CD4-positive, alpha-beta T cell (primary cell): ENCODE results near the gene LIPG. TPM values are rescaled to one million over a fixed set of nuclear protein-coding genes. Genes with fewer than 3 reads are reported as not detected.

Experiments used
- ATAC-seq: fragments of 200-7000 bp; cut with Tn5 transposase; one replicate; pipeline ENCODE4 v1.10.0; 2022; ENCODE audit warnings: mild to moderate bottlenecking; ENCODE audit not compliant: poor library complexity
- CTCF ChIA-PET: fragments of 350-600 bp; sonication (Branson Sonifier 250); formaldehyde crosslinking; loops from one replicate; lab custom pipeline; 2021; ENCODE audit warnings: antibody characterized with exemption, inconsistent platforms; lab: Charles Lee
- POLR2A ChIA-PET: fragments of 350-600 bp; sonication (Branson Sonifier 250); formaldehyde crosslinking; loops from one replicate; lab custom pipeline; 2021; ENCODE audit warnings: antibody characterized with exemption, inconsistent platforms; lab: Charles Lee
- DNase-seq, 14 experiments: peaks; one replicate each; pipeline ENCODE4 v3.0.0-alpha.2; 2013 to 2020; ENCODE audit warnings: mixed read lengths in 2 of 14
- H3K27ac ChIP-seq, 2 donors: one replicate each; pipeline versions ENCODE4 v1.5.1 to v1.7.0; 2013; ENCODE audit warnings: low read length in 2 of 2, low read depth in 1 of 2, mild to moderate bottlenecking in 1 of 2
- H3K27me3 ChIP-seq, 2 experiments: 1 replicate in 1 of 2; 2 replicates in 1 of 2; pipeline versions ENCODE4 v1.6.1 to v1.7.0; 2013; ENCODE audit warnings: low read length in 2 of 2, control low read depth in 1 of 2, mild to moderate bottlenecking in 1 of 2, moderate library complexity in 1 of 2; ENCODE audit not compliant: insufficient read depth in 2 of 2, control insufficient read depth in 1 of 2
- H3K36me3 ChIP-seq: one replicate; pipeline ENCODE4 v1.6.1; 2013; ENCODE audit warnings: low read length, control low read depth; ENCODE audit not compliant: insufficient read depth
- H3K4me1 ChIP-seq: one replicate; pipeline ENCODE4 v1.6.1; 2013; ENCODE audit warnings: low read length, control low read depth; ENCODE audit not compliant: insufficient read depth
- H3K4me3 ChIP-seq: one replicate; pipeline ENCODE4 v1.5.1; 2013; ENCODE audit warnings: mild to moderate bottlenecking, low read length, moderate library complexity
- H3K9me3 ChIP-seq, 2 experiments: 1 replicate in 1 of 2; 2 replicates in 1 of 2; pipeline versions ENCODE4 v1.6.1 to v1.7.0; 2013; ENCODE audit warnings: low read length in 2 of 2, mild to moderate bottlenecking in 2 of 2, control low read depth in 1 of 2, moderate library complexity in 1 of 2; ENCODE audit not compliant: control insufficient read depth in 1 of 2, insufficient read depth in 1 of 2
- H3K27ac Mint-ChIP-seq: one replicate; pipeline ENCODE4 v1.8.0; 2020; ENCODE audit warnings: mixed read lengths
- H3K27me3 Mint-ChIP-seq: one replicate; pipeline ENCODE4 v1.8.0; 2021; ENCODE audit warnings: mixed read lengths
- H3K36me3 Mint-ChIP-seq: one replicate; pipeline ENCODE4 v1.8.0; 2021; ENCODE audit warnings: low read depth, mixed read lengths
- H3K4me1 Mint-ChIP-seq: one replicate; pipeline ENCODE4 v1.8.0; 2021; ENCODE audit warnings: low read depth, mixed read lengths
- H3K4me3 Mint-ChIP-seq: one replicate; pipeline ENCODE4 v1.8.0; 2020; ENCODE audit warnings: mild to moderate bottlenecking, mixed read lengths
- H3K9me3 Mint-ChIP-seq: one replicate; pipeline ENCODE4 v1.8.0; 2020; ENCODE audit warnings: mixed read lengths
- intact Hi-C, 2 experiments: fragments of 100-400 bp; cut with DNase I in 1 of 2; cut with micrococcal nuclease in 1 of 2; formaldehyde crosslinking; loops; one replicate each; pipeline versions ENCODE4 v1.15.1 to v1.9.0; 2023 to 2025; cut with DNase I, micrococcal nuclease
- total RNA-seq, 174 experiments: library from RNA in 2 of 174; stranded (reverse) in 2 of 174; gene quantifications; one replicate each; pipeline ENCODE4 v1.2.3 and lab custom pipeline; 2021 to 2026
- TF ChIP-seq, protein P1 (sequence below): fragments of 200-600 bp; IDR thresholded peaks from one replicate; pipeline ENCODE4 v1.8.0; 2022; ENCODE audit warnings: antibody characterized with exemption, mild to moderate bottlenecking

The LIPG gene
- total RNA-seq, 2 experiments from 2014 or later, result not detected

DNA sequence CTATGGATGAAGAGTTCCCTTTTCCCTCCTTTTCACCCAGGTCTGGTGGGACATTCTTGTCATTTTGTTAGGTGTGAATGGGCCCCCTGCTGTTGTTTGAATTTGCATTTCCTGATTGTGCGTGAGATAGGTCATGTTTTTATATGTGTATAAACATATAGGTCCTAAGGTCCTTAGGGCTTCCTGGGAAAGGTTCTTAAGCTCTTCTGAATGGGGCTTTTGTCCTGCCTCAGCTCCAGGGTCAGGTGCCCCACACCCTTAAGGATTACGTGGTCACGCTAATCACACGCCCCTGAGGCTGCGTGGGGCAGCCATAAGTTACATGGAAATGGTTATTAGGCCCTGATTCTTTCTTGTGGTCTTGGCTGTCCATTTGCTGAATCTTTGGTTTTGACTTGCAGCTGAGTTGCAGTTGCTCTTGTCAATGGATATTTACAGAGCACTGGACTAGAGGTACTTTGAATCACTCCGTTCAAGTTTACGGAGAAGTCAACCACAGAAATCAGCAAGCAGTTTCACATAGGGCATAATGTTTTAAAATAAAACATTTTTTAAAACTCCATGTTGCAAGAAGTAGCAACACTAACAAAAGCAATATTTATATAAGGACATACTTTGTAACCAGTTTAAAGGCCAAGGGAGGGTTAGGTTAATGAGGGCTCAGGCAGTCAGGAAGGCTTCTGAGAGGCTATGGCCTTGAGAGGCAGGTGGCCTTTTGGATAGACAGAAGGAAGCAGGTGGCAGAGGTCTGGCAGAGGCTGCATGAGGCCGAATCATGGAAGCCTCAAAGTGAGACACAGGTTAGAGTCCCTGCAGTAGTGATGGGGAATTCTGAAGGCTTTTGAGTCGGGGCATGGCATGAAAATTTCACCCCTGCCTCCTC, 24.2 kb downstream of the LIPG start:
- DNase-seq (no peak), ATAC-seq (no peak)
- no peaks in the 10 kb centered on the region for H3K4me1 Mint-ChIP-seq
- ChIA-PET POLR2A (no interaction called here), CTCF (no interaction called here)
- TF ChIP-seq, protein P1, sequence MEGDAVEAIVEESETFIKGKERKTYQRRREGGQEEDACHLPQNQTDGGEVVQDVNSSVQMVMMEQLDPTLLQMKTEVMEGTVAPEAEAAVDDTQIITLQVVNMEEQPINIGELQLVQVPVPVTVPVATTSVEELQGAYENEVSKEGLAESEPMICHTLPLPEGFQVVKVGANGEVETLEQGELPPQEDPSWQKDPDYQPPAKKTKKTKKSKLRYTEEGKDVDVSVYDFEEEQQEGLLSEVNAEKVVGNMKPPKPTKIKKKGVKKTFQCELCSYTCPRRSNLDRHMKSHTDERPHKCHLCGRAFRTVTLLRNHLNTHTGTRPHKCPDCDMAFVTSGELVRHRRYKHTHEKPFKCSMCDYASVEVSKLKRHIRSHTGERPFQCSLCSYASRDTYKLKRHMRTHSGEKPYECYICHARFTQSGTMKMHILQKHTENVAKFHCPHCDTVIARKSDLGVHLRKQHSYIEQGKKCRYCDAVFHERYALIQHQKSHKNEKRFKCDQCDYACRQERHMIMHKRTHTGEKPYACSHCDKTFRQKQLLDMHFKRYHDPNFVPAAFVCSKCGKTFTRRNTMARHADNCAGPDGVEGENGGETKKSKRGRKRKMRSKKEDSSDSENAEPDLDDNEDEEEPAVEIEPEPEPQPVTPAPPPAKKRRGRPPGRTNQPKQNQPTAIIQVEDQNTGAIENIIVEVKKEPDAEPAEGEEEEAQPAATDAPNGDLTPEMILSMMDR, result no peak
- peaks cover 17% of the 10 kb centered on the region for H3K27me3 Mint-ChIP-seq
- Histone ChIP-seq H3K4me3 (no peak overlapping the region), H3K9me3 (no peaks in the 10 kb centered on the region), H3K27me3 (peaks cover 0 to 7% of the 10 kb centered on the region in 2 experiments), H3K4me1 (no peaks in the 10 kb centered on the region), H3K36me3 (no peaks in the 10 kb centered on the region), H3K27ac (no peak overlapping the region)
- no peaks in the 10 kb centered on the region for H3K9me3 Mint-ChIP-seq
- H3K27ac Mint-ChIP-seq, result no peak overlapping the region
- no peaks in the 10 kb centered on the region for H3K36me3 Mint-ChIP-seq
- intact Hi-C loops, result no loop called here
- no peak overlapping the region for H3K4me3 Mint-ChIP-seq

GRCh38 chr18:49588171-49588570, 26.3 kb downstream of the LIPG start:
- DNase-seq, result no peak
- POLR2A ChIA-PET, result no interaction called here
- Histone ChIP-seq H3K27ac (no peak overlapping the region), H3K36me3 (no peaks in the 10 kb centered on the region), H3K9me3 (no peaks in the 10 kb centered on the region), H3K4me3 (no peak overlapping the region), H3K4me1 (no peaks in the 10 kb centered on the region), H3K27me3 (peaks cover 0 to 2% of the 10 kb centered on the region in 2 experiments)
- intact Hi-C loops, result no loop called here
- H3K27ac Mint-ChIP-seq, result no peak overlapping the region
- no peak overlapping the region for H3K4me3 Mint-ChIP-seq
- no peaks in the 10 kb centered on the region for H3K9me3 Mint-ChIP-seq
- H3K36me3 Mint-ChIP-seq, result no peaks in the 10 kb centered on the region
- CTCF ChIA-PET, result no interaction called here
- TF ChIP-seq, protein P1, result no peak
- no peaks in the 10 kb centered on the region for H3K4me1 Mint-ChIP-seq
- ATAC-seq, result no peak
- peaks cover 4% of the 10 kb centered on the region for H3K27me3 Mint-ChIP-seq

- Mint-ChIP-seq H3K27ac (no peak overlapping the region), H3K4me1 (no peaks in the 10 kb centered on the region), H3K27me3 (peaks cover 7% of the 10 kb centered on the region), H3K9me3 (no peaks in the 10 kb centered on the region), H3K36me3 (no peaks in the 10 kb centered on the region), H3K4me3 (no peak overlapping the region)
- ATAC-seq (no peak), DNase-seq (no peak)
- TF ChIP-seq, protein P1, result no peak
- no peaks in the 10 kb centered on the region for H3K9me3 ChIP-seq
- H3K4me3 ChIP-seq, result no peak overlapping the region
- no peaks in the 10 kb centered on the region for H3K4me1 ChIP-seq
- peaks cover 0 to 2% of the 10 kb centered on the region in 2 experiments for H3K27me3 ChIP-seq
- H3K36me3 ChIP-seq, result no peaks in the 10 kb centered on the region
- intact Hi-C loops, result no loop called here
- ChIA-PET CTCF (no interaction called here), POLR2A (no interaction called here)
- H3K27ac ChIP-seq, result no peak overlapping the region
These were observed 27.1 kb downstream of the LIPG start for GRCh38 chr18:49588971-49589370.
